IMR-90 (cell line): Measurements from ENCODE around the gene LRRC7. TPM values are rescaled to one million over a fixed set of nuclear protein-coding genes. Genes with fewer than 3 reads are reported as not detected.

ENCODE experiments used
- ATAC-seq: fragments of 200-7000 bp; cut with Tn5 transposase; 2 replicates; pipeline ENCODE4 v1.9.1; 2020; ENCODE audit warnings: low read depth, mild to moderate bottlenecking, moderate library complexity
- BruUV-seq: library from RNA; stranded (reverse); fragments of 400-500 nt; replicated peaks from 2 replicates; lab custom pipeline; 2021; lab: Mats Ljungman, UMichigan
- CTCF ChIA-PET: fragments of 300-600 bp; formaldehyde crosslinking; extraction: SDS; loops from one replicate; lab custom pipeline; 2021; ENCODE audit warnings: antibody characterized with exemption; lab: Yijun Ruan, JAX
- POLR2A ChIA-PET: fragments of 300-600 bp; sonication (Branson Sonifier 250); formaldehyde crosslinking; loops from one replicate; lab custom pipeline; 2022; ENCODE audit warnings: antibody characterized with exemption; ENCODE audit not compliant: unreplicated experiment; lab: Charles Lee
- DNase-seq: peaks from one replicate; pipeline ENCODE4 v3.0.0; 2013
- H2AFZ ChIP-seq: replicated peaks from 2 replicates; pipeline ENCODE3; 2013; ENCODE audit warnings: low read length, mild to moderate bottlenecking; ENCODE audit not compliant: poor library complexity
- H2AK5ac ChIP-seq: 2 replicates; pipeline ENCODE4 v1.6.1; 2013; ENCODE audit warnings: low read depth, low read length, inconsistent platforms
- H2AK9ac ChIP-seq: replicated peaks from 2 replicates; pipeline ENCODE3; 2013; ENCODE audit warnings: mild to moderate bottlenecking, low read depth, low read length, moderate library complexity; ENCODE audit not compliant: poor library complexity
- H2BK120ac ChIP-seq: 2 replicates; pipeline ENCODE4 v1.6.1; 2013; ENCODE audit warnings: low read depth, low read length, inconsistent platforms
- H2BK15ac ChIP-seq: 3 replicates; pipeline ENCODE4 v1.6.1; 2013; ENCODE audit warnings: low read depth, low read length, inconsistent platforms
- H2BK20ac ChIP-seq: 2 replicates; pipeline ENCODE4 v1.6.1; 2013; ENCODE audit warnings: low read depth, mild to moderate bottlenecking, inconsistent platforms, low read length, moderate library complexity
- H2BK5ac ChIP-seq: 2 replicates; pipeline ENCODE4 v1.6.1; 2013; ENCODE audit warnings: mild to moderate bottlenecking, low read depth, low read length, inconsistent platforms; ENCODE audit not compliant: poor library complexity, severe bottlenecking
- H3K14ac ChIP-seq: replicated peaks from 2 replicates; pipeline ENCODE4 v1.6.1; 2013; ENCODE audit warnings: low read depth, low read length, inconsistent platforms
- H3K18ac ChIP-seq: 2 replicates; pipeline ENCODE4 v1.6.1; 2013; ENCODE audit warnings: low read depth, low read length, control low read depth
- H3K23ac ChIP-seq: 2 replicates; pipeline ENCODE4 v1.6.1; 2013; ENCODE audit warnings: low read depth, low read length, inconsistent platforms
- H3K27ac ChIP-seq: 2 replicates; pipeline ENCODE4 v1.5.1; 2013; ENCODE audit warnings: mild to moderate bottlenecking, control low read depth, low read length; ENCODE audit not compliant: insufficient read depth
- H3K27me3 ChIP-seq: 2 replicates; pipeline ENCODE4 v1.6.1; 2013; ENCODE audit warnings: low read length; ENCODE audit not compliant: control insufficient read depth, insufficient read depth
- H3K36me3 ChIP-seq: 2 replicates; pipeline ENCODE4 v1.6.1; 2013; ENCODE audit warnings: low read length, mixed read lengths; ENCODE audit not compliant: control insufficient read depth, insufficient read depth
- H3K4ac ChIP-seq: 2 replicates; pipeline ENCODE4 v1.6.1; 2013; ENCODE audit warnings: low read depth, low read length, inconsistent platforms
- H3K4me1 ChIP-seq: 2 replicates; pipeline ENCODE4 v1.6.1; 2013; ENCODE audit warnings: low read length, mixed read lengths; ENCODE audit not compliant: control insufficient read depth, insufficient read depth
- H3K4me2 ChIP-seq: 2 replicates; pipeline ENCODE4 v1.6.1; 2013; ENCODE audit warnings: low read depth, mild to moderate bottlenecking, control low read depth, low read length, moderate library complexity
- H3K4me3 ChIP-seq: 2 replicates; pipeline ENCODE4 v1.5.1; 2013; ENCODE audit warnings: low read depth, mild to moderate bottlenecking, control low read depth, low read length, moderate library complexity; ENCODE audit not compliant: insufficient read depth
- H3K56ac ChIP-seq: 2 replicates; pipeline ENCODE4 v1.6.1; 2013; ENCODE audit warnings: low read length, inconsistent platforms; ENCODE audit not compliant: insufficient read depth; ENCODE audit errors: extremely low read depth
- H3K79me1 ChIP-seq, 2 experiments: 2 replicates each; pipeline ENCODE4 v1.6.1; 2013; ENCODE audit warnings: low read length in 2 of 2, inconsistent platforms in 1 of 2, low read depth in 1 of 2
- H3K9ac ChIP-seq: 2 replicates; pipeline ENCODE4 v1.6.1; 2013; ENCODE audit warnings: low read depth, low read length, control low read depth
- H3K9me1 ChIP-seq: 2 replicates; pipeline ENCODE4 v1.6.1; 2013; ENCODE audit warnings: low read length, inconsistent platforms; ENCODE audit not compliant: insufficient read depth
- H3K9me3 ChIP-seq: 2 replicates; pipeline ENCODE4 v1.6.1; 2013; ENCODE audit warnings: low read length; ENCODE audit not compliant: control insufficient read depth, insufficient read depth
- H4K20me1 ChIP-seq: 2 replicates; pipeline ENCODE4 v1.6.1; 2013; ENCODE audit warnings: low read length, inconsistent platforms; ENCODE audit not compliant: insufficient read depth
- H4K5ac ChIP-seq: 2 replicates; pipeline ENCODE4 v1.6.1; 2013; ENCODE audit warnings: mild to moderate bottlenecking, low read depth, low read length, control low read depth
- H4K8ac ChIP-seq, 2 experiments: 2 replicates each; pipeline ENCODE4 v1.6.1; 2013; ENCODE audit warnings: low read depth in 2 of 2, low read length in 2 of 2, control low read depth in 1 of 2, inconsistent platforms in 1 of 2
- H4K91ac ChIP-seq: 2 replicates; pipeline ENCODE4 v1.6.1; 2013; ENCODE audit warnings: low read depth, low read length, inconsistent platforms; ENCODE audit not compliant: insufficient read depth
- BHLHE40 ChIP-seq: fragments of 150-350 bp; IDR thresholded peaks from 2 replicates; pipeline ENCODE4 v1.6.1; 2016; ENCODE audit warnings: mild to moderate bottlenecking, low read depth, low read length
- CEBPB ChIP-seq: IDR thresholded peaks from 2 replicates; pipeline ENCODE4 v1.6.1; 2012; ENCODE audit warnings: low read depth, low read length, improper control_type of control experiment
- CHD1 ChIP-seq: IDR thresholded peaks from 2 replicates; pipeline ENCODE4 v1.6.1; 2012; ENCODE audit warnings: low read depth, low read length, improper control_type of control experiment
- FOS ChIP-seq: fragments of 150-350 bp; IDR thresholded peaks from 2 replicates; pipeline ENCODE4 v1.6.1; 2016; ENCODE audit warnings: low read depth, low read length
- MAFK ChIP-seq: IDR thresholded peaks from 2 replicates; pipeline ENCODE4 v1.6.1; 2012; ENCODE audit warnings: low read depth, low read length, improper control_type of control experiment
- MAZ ChIP-seq: IDR thresholded peaks from 2 replicates; pipeline ENCODE4 v1.6.1; 2012; ENCODE audit warnings: low read depth, mild to moderate bottlenecking, low read length, improper control_type of control experiment, moderate library complexity, borderline replicate concordance
- MXI1 ChIP-seq: IDR thresholded peaks from 2 replicates; pipeline ENCODE4 v1.6.1; 2012; ENCODE audit warnings: low read depth, mild to moderate bottlenecking, low read length, moderate library complexity, borderline replicate concordance
- POLR2A ChIP-seq: IDR thresholded peaks from 2 replicates; pipeline ENCODE4 v1.6.1; 2012; ENCODE audit warnings: mild to moderate bottlenecking, low read depth, low read length
- RAD21 ChIP-seq: IDR thresholded peaks from 2 replicates; pipeline ENCODE4 v1.6.1; 2012; ENCODE audit warnings: low read length, improper control_type of control experiment
- RCOR1 ChIP-seq: IDR thresholded peaks from 2 replicates; pipeline ENCODE4 v1.6.1; 2012; ENCODE audit warnings: mild to moderate bottlenecking, low read length, improper control_type of control experiment; ENCODE audit not compliant: insufficient replicate concordance
- RFX5 ChIP-seq: IDR thresholded peaks from 2 replicates; pipeline ENCODE4 v1.8.0; 2012; ENCODE audit warnings: low read depth, mild to moderate bottlenecking, low read length, moderate library complexity
- SMC3 ChIP-seq: fragments of 150-350 bp; IDR thresholded peaks from 2 replicates; pipeline ENCODE4 v1.6.1; 2016; ENCODE audit warnings: low read depth, mild to moderate bottlenecking, antibody characterized with exemption, low read length, moderate library complexity
- USF2 ChIP-seq: fragments of 150-350 bp; IDR thresholded peaks from 2 replicates; pipeline ENCODE4 v1.6.1; 2017; ENCODE audit warnings: mild to moderate bottlenecking, antibody characterized with exemption, low read length, low read depth
- WGBS, 2 experiments: methylation state at CpG; one replicate each; pipeline versions ENCODE4 v1.1.5 to v1.1.7; 2013; ENCODE audit warnings: missing lambda C conversion rate in 2 of 2; ENCODE audit not compliant: insufficient read length in 1 of 2; ENCODE audit errors: extremely low coverage in 2 of 2; 5-methylcytosine and 5-hydroxymethylcytosine counted together
- dilution Hi-C: fragments of 300-500 bp; cut with HindIII; formaldehyde crosslinking; loops from one replicate; pipeline ENCODE4 v1.14.3; 2018; ENCODE audit warnings: low sequenced_read_pairs; ENCODE audit not compliant: unreplicated experiment
- in situ Hi-C: fragments of 300-500 bp; cut with MboI; formaldehyde crosslinking; loops from 3 replicates; pipeline ENCODE4 v1.14.3; 2019; ENCODE audit warnings: low sequenced_read_pairs, inconsistent platforms, mixed read lengths
- intact Hi-C: fragments of 100-400 bp; cut with micrococcal nuclease; formaldehyde crosslinking; loops from 2 replicates; pipeline ENCODE4 v1.10.0; 2022
- polyA plus RNA-seq, 3 experiments: library from polyadenylated mRNA; depleted of rRNA; stranded (reverse); fragments of >200 nt; gene quantifications; 2 replicates each; pipeline ENCODE4 v1.2.3, GENCODE V29; 2012; ENCODE audit warnings: low replicate concordance in 1 of 3
- total RNA-seq: library from RNA; depleted of rRNA; stranded (reverse); fragments of >200 nt; gene quantifications from 2 replicates; pipeline ENCODE4 v1.2.3, GENCODE V29; 2012
- TF ChIP-seq, protein P1 (sequence below): conservative IDR thresholded peaks from 2 replicates; pipeline ENCODE4 v1.5.1; 2012; ENCODE audit warnings: mild to moderate bottlenecking, low read depth, low read length, improper control_type of control experiment
- TF ChIP-seq, protein P2 (sequence below): fragments of 150-350 bp; IDR thresholded peaks from 2 replicates; pipeline ENCODE4 v1.6.1; 2016; ENCODE audit warnings: low read depth, mild to moderate bottlenecking, low read length, moderate library complexity, borderline replicate concordance

Gene LRRC7
- total and polyA plus RNA-seq, 2 of the 4 experiments (the other 2 are of a cell fraction): under 0.01 to 0.02 TPM

DNA sequence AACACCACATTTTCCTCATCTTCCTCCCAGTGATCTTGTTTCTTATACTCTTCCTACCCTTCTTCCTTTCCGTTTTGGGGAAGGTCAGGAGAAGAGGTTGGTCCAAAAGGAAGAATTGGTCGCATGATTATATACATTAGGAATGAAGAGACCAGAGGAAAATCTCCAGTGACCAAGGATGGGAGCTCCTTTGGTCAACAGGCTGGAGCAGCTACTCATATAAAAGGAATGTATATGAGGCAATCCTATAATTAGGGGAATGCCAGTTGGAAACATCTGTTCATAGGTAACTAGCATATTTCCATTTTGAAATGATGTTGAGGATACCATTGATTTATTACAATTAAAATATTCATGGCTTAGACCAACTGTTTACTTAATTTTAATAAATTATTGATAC lies 523.2 kb downstream of the LRRC7 start:
- H3K79me1 ChIP-seq: no peaks in the 10 kb centered on the region
- dilution Hi-C loops (no loop called here), intact Hi-C loops (no loop called here), in situ Hi-C loops (no loop called here)
- no peak overlapping the region for H3K9ac ChIP-seq
- ChIA-PET CTCF (interaction anchor here (1.0 kb wide), 1 partner anchor 20 kb away, joined by 3 read pairs; no protein-coding TSS in a partner anchor), POLR2A (interaction anchor here (0.6 kb wide), 1 partner anchor 46 kb away, joined by 3 read pairs; no protein-coding TSS in a partner anchor)
- peak overlapping the region; percentile 91; the same call in 1 of the 2 replicates for H3K18ac ChIP-seq
- peak overlapping the region; percentile 8 to 83; a peak in 3 of 4 replicates for H4K8ac ChIP-seq
- H2BK120ac ChIP-seq: peak overlapping the region; percentile 75
- no CpG with 5 or more reads among the region's 2 CpGs for WGBS, 2 experiments
- H3K27me3 ChIP-seq: no peaks in the 10 kb centered on the region
- no peak overlapping the region for H3K4me3 ChIP-seq
- no TSS peak for BruUV-seq
- peak overlapping the region; percentile 77 for H2BK20ac ChIP-seq
- H3K23ac ChIP-seq: peak overlapping the region; percentile 29; the same call in 1 of the 2 replicates
- TF ChIP-seq, protein P1, sequence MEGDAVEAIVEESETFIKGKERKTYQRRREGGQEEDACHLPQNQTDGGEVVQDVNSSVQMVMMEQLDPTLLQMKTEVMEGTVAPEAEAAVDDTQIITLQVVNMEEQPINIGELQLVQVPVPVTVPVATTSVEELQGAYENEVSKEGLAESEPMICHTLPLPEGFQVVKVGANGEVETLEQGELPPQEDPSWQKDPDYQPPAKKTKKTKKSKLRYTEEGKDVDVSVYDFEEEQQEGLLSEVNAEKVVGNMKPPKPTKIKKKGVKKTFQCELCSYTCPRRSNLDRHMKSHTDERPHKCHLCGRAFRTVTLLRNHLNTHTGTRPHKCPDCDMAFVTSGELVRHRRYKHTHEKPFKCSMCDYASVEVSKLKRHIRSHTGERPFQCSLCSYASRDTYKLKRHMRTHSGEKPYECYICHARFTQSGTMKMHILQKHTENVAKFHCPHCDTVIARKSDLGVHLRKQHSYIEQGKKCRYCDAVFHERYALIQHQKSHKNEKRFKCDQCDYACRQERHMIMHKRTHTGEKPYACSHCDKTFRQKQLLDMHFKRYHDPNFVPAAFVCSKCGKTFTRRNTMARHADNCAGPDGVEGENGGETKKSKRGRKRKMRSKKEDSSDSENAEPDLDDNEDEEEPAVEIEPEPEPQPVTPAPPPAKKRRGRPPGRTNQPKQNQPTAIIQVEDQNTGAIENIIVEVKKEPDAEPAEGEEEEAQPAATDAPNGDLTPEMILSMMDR: no peak
- TF ChIP-seq USF2 (no peak), RFX5 (no peak), CEBPB (peak; percentile 90), BHLHE40 (no peak), MAZ (no peak), CHD1 (no peak), SMC3 (no peak), MAFK (no peak), RCOR1 (no peak), RAD21 (no peak), FOS (0 out of 2 replicates have a peak, but pooled peaks have one; percentile 41), MXI1 (no peak), POLR2A (no peak)
- TF ChIP-seq, protein P2, sequence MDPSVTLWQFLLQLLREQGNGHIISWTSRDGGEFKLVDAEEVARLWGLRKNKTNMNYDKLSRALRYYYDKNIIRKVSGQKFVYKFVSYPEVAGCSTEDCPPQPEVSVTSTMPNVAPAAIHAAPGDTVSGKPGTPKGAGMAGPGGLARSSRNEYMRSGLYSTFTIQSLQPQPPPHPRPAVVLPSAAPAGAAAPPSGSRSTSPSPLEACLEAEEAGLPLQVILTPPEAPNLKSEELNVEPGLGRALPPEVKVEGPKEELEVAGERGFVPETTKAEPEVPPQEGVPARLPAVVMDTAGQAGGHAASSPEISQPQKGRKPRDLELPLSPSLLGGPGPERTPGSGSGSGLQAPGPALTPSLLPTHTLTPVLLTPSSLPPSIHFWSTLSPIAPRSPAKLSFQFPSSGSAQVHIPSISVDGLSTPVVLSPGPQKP: no peak
- peak overlapping the region; percentile 63; the same call in 1 of the 2 replicates for H3K4me2 ChIP-seq
- H3K14ac ChIP-seq: peak overlapping the region; percentile 39
- DNase-seq (peak; percentile 79), ATAC-seq (peak; percentile 86)
- no peaks in the 10 kb centered on the region for H3K9me1 ChIP-seq
- H4K5ac ChIP-seq: peak overlapping the region; percentile 73; the same call in 1 of the 2 replicates
- peak overlapping the region; percentile 25; the same call in 1 of the 2 replicates for H3K4ac ChIP-seq
- H2BK5ac ChIP-seq: peak overlapping the region; percentile 80
- H2AK5ac ChIP-seq: no peak overlapping the region
- H3K27ac ChIP-seq: peak overlapping the region; percentile 49; the same call in 1 of the 2 replicates
- H3K4me1 ChIP-seq: peaks cover 4% of the 10 kb centered on the region
- H2AK9ac ChIP-seq: no peak overlapping the region
- H3K36me3 ChIP-seq: no peaks in the 10 kb centered on the region
- no peaks in the 10 kb centered on the region for H4K20me1 ChIP-seq
- peak overlapping the region; percentile 51; the same call in 1 of the 2 replicates for H4K91ac ChIP-seq
- no peaks in the 10 kb centered on the region for H3K9me3 ChIP-seq
- H3K56ac ChIP-seq: no peak overlapping the region
- H2BK15ac ChIP-seq: no peak overlapping the region
- H2AFZ ChIP-seq: no peak overlapping the region
